ENCODE measurements around the gene CAMTA1. TPM values are rescaled to one million over a fixed set of nuclear protein-coding genes. Genes with fewer than 3 reads are reported as not detected.

CAMTA1 gene
- polyA plus RNA-seq, 1 of the 3 experiments (the other 2 are of a cell fraction): 63.1 TPM

- TF ChIP-seq, protein P1, sequence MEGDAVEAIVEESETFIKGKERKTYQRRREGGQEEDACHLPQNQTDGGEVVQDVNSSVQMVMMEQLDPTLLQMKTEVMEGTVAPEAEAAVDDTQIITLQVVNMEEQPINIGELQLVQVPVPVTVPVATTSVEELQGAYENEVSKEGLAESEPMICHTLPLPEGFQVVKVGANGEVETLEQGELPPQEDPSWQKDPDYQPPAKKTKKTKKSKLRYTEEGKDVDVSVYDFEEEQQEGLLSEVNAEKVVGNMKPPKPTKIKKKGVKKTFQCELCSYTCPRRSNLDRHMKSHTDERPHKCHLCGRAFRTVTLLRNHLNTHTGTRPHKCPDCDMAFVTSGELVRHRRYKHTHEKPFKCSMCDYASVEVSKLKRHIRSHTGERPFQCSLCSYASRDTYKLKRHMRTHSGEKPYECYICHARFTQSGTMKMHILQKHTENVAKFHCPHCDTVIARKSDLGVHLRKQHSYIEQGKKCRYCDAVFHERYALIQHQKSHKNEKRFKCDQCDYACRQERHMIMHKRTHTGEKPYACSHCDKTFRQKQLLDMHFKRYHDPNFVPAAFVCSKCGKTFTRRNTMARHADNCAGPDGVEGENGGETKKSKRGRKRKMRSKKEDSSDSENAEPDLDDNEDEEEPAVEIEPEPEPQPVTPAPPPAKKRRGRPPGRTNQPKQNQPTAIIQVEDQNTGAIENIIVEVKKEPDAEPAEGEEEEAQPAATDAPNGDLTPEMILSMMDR (IDR thresholded peaks at IDR 0.05): no peak
- no peak for TF ChIP-seq NRF1 (IDR thresholded peaks at IDR 0.05; ENCODE audit: low read depth, low read length)
- no peak for TF ChIP-seq FOXJ3 (CRISPR knock-in tag; IDR thresholded peaks at IDR 0.05)
- peak; percentile 29; the same call in 1 of the 2 replicates for TF ChIP-seq POLR2AphosphoS5 (IDR thresholded peaks at IDR 0.05; ENCODE audit: low read depth, low read length)
- no peak for TF ChIP-seq GATA2 (CRISPR knock-in tag; IDR thresholded peaks at IDR 0.05)
- no peak for TF ChIP-seq RXRA (IDR thresholded peaks at IDR 0.05; ENCODE audit: borderline replicate concordance, low read depth)
- TF ChIP-seq, protein P2, sequence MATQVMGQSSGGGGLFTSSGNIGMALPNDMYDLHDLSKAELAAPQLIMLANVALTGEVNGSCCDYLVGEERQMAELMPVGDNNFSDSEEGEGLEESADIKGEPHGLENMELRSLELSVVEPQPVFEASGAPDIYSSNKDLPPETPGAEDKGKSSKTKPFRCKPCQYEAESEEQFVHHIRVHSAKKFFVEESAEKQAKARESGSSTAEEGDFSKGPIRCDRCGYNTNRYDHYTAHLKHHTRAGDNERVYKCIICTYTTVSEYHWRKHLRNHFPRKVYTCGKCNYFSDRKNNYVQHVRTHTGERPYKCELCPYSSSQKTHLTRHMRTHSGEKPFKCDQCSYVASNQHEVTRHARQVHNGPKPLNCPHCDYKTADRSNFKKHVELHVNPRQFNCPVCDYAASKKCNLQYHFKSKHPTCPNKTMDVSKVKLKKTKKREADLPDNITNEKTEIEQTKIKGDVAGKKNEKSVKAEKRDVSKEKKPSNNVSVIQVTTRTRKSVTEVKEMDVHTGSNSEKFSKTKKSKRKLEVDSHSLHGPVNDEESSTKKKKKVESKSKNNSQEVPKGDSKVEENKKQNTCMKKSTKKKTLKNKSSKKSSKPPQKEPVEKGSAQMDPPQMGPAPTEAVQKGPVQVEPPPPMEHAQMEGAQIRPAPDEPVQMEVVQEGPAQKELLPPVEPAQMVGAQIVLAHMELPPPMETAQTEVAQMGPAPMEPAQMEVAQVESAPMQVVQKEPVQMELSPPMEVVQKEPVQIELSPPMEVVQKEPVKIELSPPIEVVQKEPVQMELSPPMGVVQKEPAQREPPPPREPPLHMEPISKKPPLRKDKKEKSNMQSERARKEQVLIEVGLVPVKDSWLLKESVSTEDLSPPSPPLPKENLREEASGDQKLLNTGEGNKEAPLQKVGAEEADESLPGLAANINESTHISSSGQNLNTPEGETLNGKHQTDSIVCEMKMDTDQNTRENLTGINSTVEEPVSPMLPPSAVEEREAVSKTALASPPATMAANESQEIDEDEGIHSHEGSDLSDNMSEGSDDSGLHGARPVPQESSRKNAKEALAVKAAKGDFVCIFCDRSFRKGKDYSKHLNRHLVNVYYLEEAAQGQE (IDR thresholded peaks at IDR 0.05; ENCODE audit: low read depth, low read length): no peak
- peak; percentile 87 for TF ChIP-seq MAX (IDR thresholded peaks at IDR 0.05; ENCODE audit: low read depth)
- 0 out of 2 replicates have a peak, but pooled peaks have one; percentile 25 for TF ChIP-seq SIN3A (IDR thresholded peaks at IDR 0.05; ENCODE audit: borderline replicate concordance, low read depth, low read length)
- TF ChIP-seq MXI1 (IDR thresholded peaks at IDR 0.05; ENCODE audit: low read depth, low read length): no peak
- TF ChIP-seq FOSL2 (IDR thresholded peaks at IDR 0.05; ENCODE audit: borderline replicate concordance, low read depth): peak; percentile 74
Observed at GRCh38 chr1:7223334-7224080, 438.3 kb downstream of the CAMTA1 start (continued).

DNA sequence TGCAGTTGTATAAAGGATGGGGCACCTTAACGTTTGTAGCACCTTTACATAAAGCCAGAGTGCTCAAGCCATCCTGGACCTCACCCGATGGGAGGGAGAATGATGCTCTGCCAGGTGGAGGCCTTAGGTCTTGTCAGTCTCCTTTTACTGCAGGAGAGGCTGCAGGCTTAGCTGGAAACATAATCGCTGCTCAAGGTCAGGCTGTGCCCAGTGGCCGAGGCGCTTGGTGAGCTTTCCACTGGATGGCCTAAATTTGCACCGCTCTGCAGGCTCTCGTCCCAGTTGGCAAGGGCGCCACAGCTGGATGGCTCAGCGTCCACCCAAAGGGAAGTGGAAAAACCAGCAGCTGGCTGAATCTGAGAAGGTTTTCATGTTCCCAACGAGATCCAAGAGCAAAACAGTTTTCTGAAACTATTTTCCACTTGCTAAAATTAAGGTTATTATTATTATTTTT is 438.9 kb downstream of the CAMTA1 start:
- H3K36me3 ChIP-seq (replicated peaks in 1 of 2; ENCODE audit: control insufficient read depth in 1 of 2, insufficient read depth in 2 of 2, low read length in 1 of 2): no peaks in the 10 kb centered on the region
- H3K79me2 ChIP-seq (ENCODE audit: insufficient read depth): no peaks in the 10 kb centered on the region
- peaks cover 8 to 10% of the 10 kb centered on the region in 2 experiments; a peak in 2 of 4 replicates for H3K4me1 ChIP-seq (ENCODE audit: control insufficient read depth in 1 of 2, insufficient read depth in 2 of 2, low read depth in 1 of 2, low read length in 1 of 2)
- TF ChIP-seq PBX3 (IDR thresholded peaks at IDR 0.05) (no peak), YY1 (IDR thresholded peaks at IDR 0.05; ENCODE audit: low read depth) (no peak), SMC3 (IDR thresholded peaks at IDR 0.05; ENCODE audit: low read depth, low read length) (no peak), JUND (IDR thresholded peaks at IDR 0.05) (no peak), TEAD4 (IDR thresholded peaks at IDR 0.05; ENCODE audit: borderline replicate concordance, insufficient read depth) (no peak), MAX (IDR thresholded peaks at IDR 0.05; ENCODE audit: low read depth) (no peak), GATA2 (CRISPR knock-in tag; IDR thresholded peaks at IDR 0.05) (no peak), RAD21 (IDR thresholded peaks at IDR 0.05; ENCODE audit: low read length) (no peak), EP300 (IDR thresholded peaks at IDR 0.05; ENCODE audit: borderline replicate concordance in 1 of 2, low read depth in 1 of 2, low read length in 1 of 2) (no peak), CHD2 (IDR thresholded peaks at IDR 0.05; ENCODE audit: low read length, partially characterized antibody) (no peak), ELF1 (IDR thresholded peaks at IDR 0.05) (no peak), NFIC (IDR thresholded peaks at IDR 0.05; ENCODE audit: borderline replicate concordance) (no peak)
- TF ChIP-seq, protein P3, sequence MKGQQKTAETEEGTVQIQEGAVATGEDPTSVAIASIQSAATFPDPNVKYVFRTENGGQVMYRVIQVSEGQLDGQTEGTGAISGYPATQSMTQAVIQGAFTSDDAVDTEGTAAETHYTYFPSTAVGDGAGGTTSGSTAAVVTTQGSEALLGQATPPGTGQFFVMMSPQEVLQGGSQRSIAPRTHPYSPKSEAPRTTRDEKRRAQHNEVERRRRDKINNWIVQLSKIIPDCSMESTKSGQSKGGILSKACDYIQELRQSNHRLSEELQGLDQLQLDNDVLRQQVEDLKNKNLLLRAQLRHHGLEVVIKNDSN (IDR thresholded peaks at IDR 0.05; ENCODE audit: borderline replicate concordance, low read depth): no peak
- no peaks in the 10 kb centered on the region for H3K9me2 ChIP-seq
- ChIA-PET POLR2A (no interaction called here), CTCF (interaction anchor here (0.7 to 1.6 kb wide), 4 partner anchors 18 to 423 kb away, joined by 3 to 4 read pairs (median 4); no protein-coding TSS in a partner anchor)
- H3K4me3 ChIP-seq (ENCODE audit: low read depth in 2 of 2, low read length in 1 of 2): no peak overlapping the region
- DNase-seq: no peak
- H2AFZ ChIP-seq (ENCODE audit: low read depth): no peak overlapping the region
- peaks cover 9% of the 10 kb centered on the region for H3F3A ChIP-seq (replicated peaks; ENCODE audit: insufficient read depth)
- WGBS (ENCODE audit: low lambda C conversion rate): 73% methylated on average over 5 of the region's 10 CpGs
- no peaks in the 10 kb centered on the region for H3K27me3 ChIP-seq (ENCODE audit: insufficient read depth)
- no peaks in the 10 kb centered on the region for H4K20me1 ChIP-seq (ENCODE audit: insufficient read depth)
- H3K27ac ChIP-seq (ENCODE audit: low read depth in 2 of 2, low read length in 1 of 2): peak overlapping the region in 1 of 2 experiments; percentile 76; a peak in 2 of 4 replicates
- H3K9me3 ChIP-seq: no peaks in the 10 kb centered on the region
- H3K9ac ChIP-seq: peak overlapping the region; percentile 25; the same call in 1 of the 2 replicates
- peak overlapping the region; percentile 6; the same call in 1 of the 2 replicates for H3K4me2 ChIP-seq
